CD14-positive monocyte (primary cell): ENCODE results near the gene GALNT6. TPM values are rescaled to one million over a fixed set of nuclear protein-coding genes. Genes with fewer than 3 reads are reported as not detected.
A peak's percentile ranks its signal among the peaks of the same experiment; 100 is the strongest.

Experiments used
- DNase-seq, 3 donors: peaks; one replicate each; pipeline ENCODE4 v3.0.0-alpha.2; 2011 to 2022
- H2AFZ ChIP-seq: 2 replicates; pipeline ENCODE4 v1.6.0; 2012; ENCODE audit warnings: mild to moderate bottlenecking, low read depth, low read length, inconsistent platforms; ENCODE audit not compliant: insufficient read depth, poor library complexity, severe bottlenecking
- H3K27ac ChIP-seq, 2 donors: 1 replicate in 1 of 2; 2 replicates in 1 of 2; pipeline ENCODE4 v1.5.1; 2012 to 2013; ENCODE audit warnings: low read length in 2 of 2, control low read depth in 1 of 2, inconsistent platforms in 1 of 2, low read depth in 1 of 2, mild to moderate bottlenecking in 1 of 2
- H3K27me3 ChIP-seq, 2 donors: one replicate each; pipeline versions ENCODE4 v1.6.0 to v1.6.1; 2011 to 2013; ENCODE audit warnings: low read length in 2 of 2; ENCODE audit not compliant: control insufficient read depth in 2 of 2, insufficient read depth in 2 of 2
- H3K36me3 ChIP-seq, 2 donors: replicated peaks in 1 of 2; 1 replicate in 1 of 2; 2 replicates in 1 of 2; pipeline versions ENCODE4 v1.5.1 to v1.6.1; 2012 to 2013; ENCODE audit warnings: low read length in 2 of 2, control low read depth in 1 of 2, inconsistent platforms in 1 of 2, mild to moderate bottlenecking in 1 of 2; ENCODE audit not compliant: insufficient read depth in 2 of 2, control insufficient read depth in 1 of 2
- H3K4me1 ChIP-seq, 2 donors: 1 replicate in 1 of 2; 2 replicates in 1 of 2; pipeline versions ENCODE4 v1.5.1 to v1.6.1; 2012 to 2013; ENCODE audit warnings: low read length in 2 of 2, control low read depth in 1 of 2, inconsistent platforms in 1 of 2, mild to moderate bottlenecking in 1 of 2, moderate library complexity in 1 of 2; ENCODE audit not compliant: insufficient read depth in 2 of 2, control insufficient read depth in 1 of 2
- H3K4me2 ChIP-seq: replicated peaks from 2 replicates; pipeline ENCODE3; 2012; ENCODE audit warnings: low read length, moderate library complexity, mild to moderate bottlenecking; ENCODE audit not compliant: poor library complexity, severe bottlenecking; ENCODE audit errors: extremely low read depth
- H3K4me3 ChIP-seq, 3 experiments: fragments of 200-600 bp in 1 of 3; sonication (generic) in 1 of 3; replicated peaks in 1 of 3; 1 replicate in 2 of 3; 2 replicates in 1 of 3; pipeline ENCODE4 v1.5.1; 2011 to 2013; ENCODE audit warnings: low read length in 3 of 3, mild to moderate bottlenecking in 3 of 3, control low read depth in 2 of 3, low read depth in 2 of 3, inconsistent platforms in 1 of 3, moderate library complexity in 1 of 3
- H3K79me2 ChIP-seq: 2 replicates; pipeline ENCODE4 v1.6.0; 2012; ENCODE audit warnings: mild to moderate bottlenecking, control low read depth, inconsistent platforms, low read length, moderate library complexity; ENCODE audit not compliant: insufficient read depth
- H3K9ac ChIP-seq: 2 replicates; pipeline ENCODE4 v1.6.0; 2017; ENCODE audit warnings: low read length, mild to moderate bottlenecking; ENCODE audit not compliant: insufficient read depth, poor library complexity, severe bottlenecking
- H3K9me3 ChIP-seq, 2 donors: replicated peaks in 1 of 2; 1 replicate in 1 of 2; 2 replicates in 1 of 2; pipeline versions ENCODE4 v1.5.1 to v1.6.1; 2012 to 2013; ENCODE audit warnings: low read length in 2 of 2, control low read depth in 1 of 2; ENCODE audit not compliant: control insufficient read depth in 1 of 2, insufficient read depth in 1 of 2
- H4K20me1 ChIP-seq: 2 replicates; pipeline ENCODE4 v1.6.0; 2012; ENCODE audit warnings: mild to moderate bottlenecking, low read length, control low read depth, moderate library complexity; ENCODE audit not compliant: insufficient read depth
- H3K27ac Mint-ChIP-seq, 7 donors: one replicate each; pipeline ENCODE4 v1.8.0; 2020; ENCODE audit warnings: mild to moderate bottlenecking in 7 of 7, mixed read lengths in 7 of 7, moderate library complexity in 6 of 7, inconsistent platforms in 2 of 7
- H3K27me3 Mint-ChIP-seq, 3 donors: one replicate each; pipeline ENCODE4 v1.8.0; 2021 to 2022; ENCODE audit warnings: low read depth in 3 of 3, mild to moderate bottlenecking in 3 of 3, mixed read lengths in 3 of 3, moderate library complexity in 3 of 3, inconsistent platforms in 1 of 3
- H3K36me3 Mint-ChIP-seq, 2 donors: one replicate each; pipeline ENCODE4 v1.8.0; 2020; ENCODE audit warnings: mixed read lengths in 2 of 2, inconsistent platforms in 1 of 2, mild to moderate bottlenecking in 1 of 2
- H3K4me1 Mint-ChIP-seq: one replicate; pipeline ENCODE4 v1.8.0; 2020; ENCODE audit warnings: mild to moderate bottlenecking, mixed read lengths
- H3K4me3 Mint-ChIP-seq, 2 donors: one replicate each; pipeline ENCODE4 v1.8.0; 2020; ENCODE audit warnings: mild to moderate bottlenecking in 2 of 2, mixed read lengths in 2 of 2, moderate library complexity in 1 of 2
- H3K9me3 Mint-ChIP-seq, 7 donors: one replicate each; pipeline ENCODE4 v1.8.0; 2020 to 2022; ENCODE audit warnings: mixed read lengths in 7 of 7, mild to moderate bottlenecking in 6 of 7, moderate library complexity in 6 of 7, inconsistent platforms in 2 of 7
- CTCF ChIP-seq: fragments of 200-600 bp; IDR thresholded peaks from one replicate; pipeline ENCODE4 v1.8.0; 2022; ENCODE audit warnings: antibody characterized with exemption, mild to moderate bottlenecking
- WGBS: methylation state at CpG from one replicate; pipeline ENCODE4 v1.1.5; 2013; ENCODE audit warnings: missing lambda C conversion rate; ENCODE audit not compliant: insufficient coverage; 5-methylcytosine and 5-hydroxymethylcytosine counted together
- intact Hi-C, 2 donors: fragments of 100-400 bp; cut with micrococcal nuclease; formaldehyde crosslinking; loops; one replicate each; pipeline versions ENCODE4 v1.15.0 to v1.15.1; 2023
- polyA plus RNA-seq, 3 donors: library from polyadenylated mRNA; depleted of rRNA in 1 of 3; unstranded in 2 of 3; stranded (reverse) in 1 of 3; fragments of 300-500 nt in 2 of 3; fragments of >200 nt in 1 of 3; fragmentation: Illumina TruSeq in 2 of 3; gene quantifications; 1 replicate in 2 of 3; 2 replicates in 1 of 3; pipeline ENCODE4 v1.2.3, GENCODE V29; 2012 to 2021

GALNT6 gene
- polyA plus RNA-seq, 3 donors = 3.2 to 12.9 (median 10.4) TPM

- intact Hi-C loops = no loop called here
- Histone ChIP-seq H3K4me1 (no peaks in the 10 kb centered on the region), H3K36me3 (peaks cover 82 to 93% of the 10 kb centered on the region in 2 donors), H3K79me2 (peaks cover 91% of the 10 kb centered on the region), H3K27me3 (no peaks in the 10 kb centered on the region), H3K4me3 (no peak overlapping the region), H3K4me2 (no peak overlapping the region), H4K20me1 (peaks cover 100% of the 10 kb centered on the region), H3K9me3 (no peaks in the 10 kb centered on the region), H2AFZ (no peak overlapping the region), H3K9ac (peak overlapping the region; percentile 2), H3K27ac (peak overlapping the region in 1 of 2 donors; percentile 61)
- no CpG with 5 or more reads among the region's 5 CpGs for WGBS
- Mint-ChIP-seq H3K4me3 (no peak overlapping the region), H3K27ac (peak overlapping the region in 5 of 7 donors; percentile 12 to 81 (median 76)), H3K4me1 (peaks cover 30% of the 10 kb centered on the region), H3K9me3 (peaks cover 0 to 3% (median 0%) of the 10 kb centered on the region in 7 donors), H3K36me3 (peaks cover 75 to 93% of the 10 kb centered on the region in 2 donors), H3K27me3 (no peaks in the 10 kb centered on the region)
- no peak for TF ChIP-seq CTCF
- DNase-seq = no peak
Observed at GRCh38 chr12:51306507-51306906, 84.7 kb downstream of the GALNT6 start.

Other genes starting within 250 kb of the GALNT6 start
- 10 to 100 TPM in 2 of 3 donors, 1 to 10 TPM in 1; 7.1 to 25.4 (median 14.2) TPM for gene TFCP2, start 218.3 kb downstream of the GALNT6 start, polyA plus RNA-seq
- gene POU6F1, start 173.3 kb downstream of the GALNT6 start, polyA plus RNA-seq = 1 to 10 TPM in 1 of 3 donors, under 1 TPM in 1, not detected in 1; 0.65 to 5.2 TPM
- gene DAZAP2, start 152.6 kb downstream of the GALNT6 start, polyA plus RNA-seq = 1,000 to 10,000 TPM in 2 of 3 donors, 100 to 1,000 TPM in 1; 975 to 2,004 (median 1,697) TPM
- gene SMAGP, start 121.0 kb downstream of the GALNT6 start, polyA plus RNA-seq = 1 to 10 TPM; 2.6 to 6.6 (median 3.0) TPM
- 100 to 1,000 TPM; 120 to 376 (median 196) TPM for gene BIN2, start 67.2 kb downstream of the GALNT6 start, polyA plus RNA-seq
- 1 to 10 TPM in 1 of 3 donors, under 1 TPM in 1, not detected in 1; 0.67 to 3.0 TPM for gene CELA1, start 44.7 kb downstream of the GALNT6 start, polyA plus RNA-seq
- 1 to 10 TPM; 1.9 to 5.4 (median 2.3) TPM for gene SLC4A8, start 33.4 kb upstream of the GALNT6 start, polyA plus RNA-seq
- gene SCN8A, start 199.8 kb upstream of the GALNT6 start, polyA plus RNA-seq = under 1 TPM in 1 of 3 donors, not detected in 2; 0.03 TPM